DMS53 treated with DMSO at 0.1 percent for 48 hours (cell line): ENCODE measurements around the gene MYO18A.
"Not testable (repeated sequence)": the region's sequence is repeated elsewhere in the genome, so short reads cannot be mapped to it uniquely, and the experiment has no call there.

Experiments used
- DNase-seq: peaks from one replicate; lab custom pipeline; 2025; ENCODE audit not compliant: unreplicated experiment; lab: John Stamatoyannopoulos, UW

Gene MYO18A

DNA sequence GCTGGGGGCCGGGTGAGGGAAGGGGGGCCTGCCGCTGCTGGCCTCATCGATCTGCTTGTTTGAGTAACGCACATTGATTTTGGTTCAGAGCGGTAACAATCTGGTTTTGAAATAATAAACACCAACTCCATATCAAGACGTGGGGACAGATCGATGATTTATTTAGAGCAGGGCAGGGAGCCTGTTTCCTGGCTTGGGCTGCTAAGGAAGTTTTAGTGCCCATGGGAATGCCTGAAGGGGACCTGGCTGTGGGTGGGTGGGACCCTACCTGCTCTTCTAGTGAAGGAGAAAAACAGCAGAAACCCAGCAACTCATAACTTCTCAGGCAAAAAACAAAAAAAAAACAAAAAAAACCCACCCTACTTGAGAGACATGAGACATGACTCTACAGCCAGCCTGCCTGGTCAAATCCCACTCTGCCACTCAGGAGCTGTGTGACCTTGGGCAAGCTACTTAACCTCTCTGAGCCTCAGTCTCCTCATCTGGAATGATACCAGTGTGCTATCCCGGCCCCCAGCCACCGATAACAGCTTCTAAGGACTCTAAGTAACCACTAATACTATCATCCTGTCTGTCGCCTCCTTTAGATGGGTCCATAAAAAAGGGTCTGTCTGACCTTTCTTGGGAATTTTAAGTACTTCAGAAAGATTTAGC is 71.2 kb downstream of the MYO18A start:
- no peak for DNase-seq

DNA sequence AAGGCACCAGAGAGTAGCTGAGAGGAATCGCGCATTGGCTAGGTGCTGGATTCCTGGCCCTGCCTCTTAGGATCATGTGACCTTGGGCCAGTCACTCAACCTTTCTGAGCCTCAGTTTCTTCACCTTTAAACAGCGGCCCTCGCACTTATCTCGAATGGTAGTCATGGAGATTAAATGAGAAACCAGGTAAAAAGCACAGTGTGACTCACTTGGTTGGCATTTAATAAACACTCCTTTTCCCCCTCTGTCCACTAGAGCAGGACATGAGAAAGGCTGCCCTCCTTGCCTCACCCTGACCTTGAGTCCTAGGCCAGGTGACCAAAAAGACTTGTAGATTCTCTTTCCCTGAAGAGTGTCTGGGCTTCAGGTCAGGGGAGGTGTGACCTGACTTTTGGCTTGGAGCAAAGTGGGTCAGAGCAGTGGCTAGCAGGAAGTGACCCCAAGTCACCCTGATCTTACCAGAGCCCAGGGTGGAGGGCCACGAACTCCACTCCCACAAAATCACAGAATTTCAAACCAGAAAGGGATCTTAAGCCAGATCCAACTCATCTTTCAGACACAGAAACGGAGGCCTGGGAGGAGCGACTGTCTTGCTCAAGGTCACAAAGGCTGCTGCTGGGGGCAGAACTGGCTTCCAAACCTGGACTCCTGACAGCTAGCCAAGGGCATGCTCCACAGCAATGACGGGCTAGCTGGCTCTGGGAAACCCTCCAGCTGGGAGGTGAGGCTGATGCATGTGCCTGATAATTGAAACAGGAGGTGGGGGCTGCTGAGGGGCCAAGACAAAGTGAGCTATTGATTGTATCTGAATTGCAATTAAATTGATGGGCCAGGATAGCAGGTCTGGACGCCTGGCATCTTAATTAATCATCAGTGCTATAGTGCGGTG is 72.0 kb downstream of the MYO18A start:
- DNase-seq = no peak

DNA sequence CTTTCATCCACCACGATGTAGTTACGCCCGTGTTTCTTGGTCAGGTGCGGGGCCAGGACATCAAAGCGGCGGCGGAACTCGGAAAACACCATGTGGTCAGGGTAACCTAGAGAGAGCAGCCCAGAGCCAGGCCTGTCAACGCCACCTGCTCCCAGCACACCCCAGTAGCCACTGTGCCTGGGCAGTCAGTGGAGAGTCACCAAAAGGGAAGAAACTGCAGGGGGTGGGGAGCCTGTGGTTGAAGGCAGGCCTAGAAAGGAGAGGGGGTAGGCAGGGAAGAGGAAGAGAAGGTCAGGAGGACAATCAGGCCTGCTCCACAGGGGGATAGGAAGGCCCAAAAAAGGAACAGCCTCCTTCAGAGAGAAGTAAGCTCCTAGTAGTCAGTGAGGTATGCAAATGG is 73.1 kb downstream of the MYO18A start:
- DNase-seq = no peak

DNA sequence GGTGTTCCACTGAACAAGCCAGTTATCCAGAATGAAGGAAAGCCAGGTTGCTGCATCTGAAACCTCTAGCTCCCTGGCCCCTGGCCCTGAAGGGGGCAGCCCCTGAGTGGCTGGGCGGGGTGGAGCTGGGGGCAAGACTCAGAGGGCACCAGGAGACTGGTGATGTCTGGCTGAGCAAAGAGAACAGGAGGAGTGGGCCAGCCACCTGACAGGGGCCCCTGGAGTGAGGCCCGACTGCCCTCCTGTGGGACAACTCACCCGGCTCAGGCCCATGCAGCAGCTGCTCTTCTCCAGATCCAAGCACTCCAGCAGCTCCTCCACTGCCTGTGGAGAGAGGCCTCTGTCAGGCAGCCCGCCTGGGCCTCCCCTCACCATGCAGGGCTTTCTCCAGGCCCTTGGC is 76.9 kb downstream of the MYO18A start:
- no peak for DNase-seq

DNA sequence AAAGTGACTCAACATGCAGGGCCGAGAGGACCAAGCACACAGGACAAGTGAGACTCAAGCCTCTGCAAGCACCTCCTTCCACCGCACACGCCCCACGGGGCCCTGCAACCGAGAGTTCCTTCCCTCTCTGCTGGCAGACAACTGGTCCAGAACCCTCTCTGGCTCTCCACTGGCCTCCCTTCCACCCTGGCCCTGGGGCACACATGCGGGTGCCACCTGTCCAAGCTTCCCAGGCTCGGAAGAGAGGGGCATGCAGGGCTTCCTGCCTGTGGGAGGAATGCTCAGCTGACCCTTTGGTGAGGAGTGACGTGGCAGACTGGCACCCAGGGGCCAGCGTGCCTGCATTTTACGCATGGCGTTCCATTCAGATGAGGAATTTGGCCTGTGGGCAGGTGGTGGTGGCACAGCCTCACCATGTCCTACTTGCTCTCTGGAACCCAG is 77.4 kb downstream of the MYO18A start:
- DNase-seq = no peak

DNA sequence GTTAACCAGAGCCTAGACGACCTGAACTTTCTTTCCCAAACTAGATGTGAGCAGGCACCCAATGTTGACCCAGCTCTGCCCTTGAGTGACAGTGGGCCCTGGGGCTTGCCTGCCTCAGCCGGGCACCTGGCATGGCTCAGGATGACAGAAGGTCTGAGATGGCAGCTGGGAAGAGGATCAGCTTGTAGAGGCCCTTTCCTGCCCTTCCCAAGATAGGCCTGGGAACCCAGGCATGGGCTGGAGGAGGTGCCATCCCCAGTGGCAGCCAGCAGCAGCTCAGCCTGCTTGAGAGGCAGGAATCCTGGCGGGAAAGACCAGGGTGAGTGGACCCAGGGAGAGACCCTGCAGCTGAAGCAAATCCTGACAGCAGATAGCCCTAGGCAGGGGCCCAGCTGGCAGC is 78.2 kb downstream of the MYO18A start:
- DNase-seq = no peak

DNA sequence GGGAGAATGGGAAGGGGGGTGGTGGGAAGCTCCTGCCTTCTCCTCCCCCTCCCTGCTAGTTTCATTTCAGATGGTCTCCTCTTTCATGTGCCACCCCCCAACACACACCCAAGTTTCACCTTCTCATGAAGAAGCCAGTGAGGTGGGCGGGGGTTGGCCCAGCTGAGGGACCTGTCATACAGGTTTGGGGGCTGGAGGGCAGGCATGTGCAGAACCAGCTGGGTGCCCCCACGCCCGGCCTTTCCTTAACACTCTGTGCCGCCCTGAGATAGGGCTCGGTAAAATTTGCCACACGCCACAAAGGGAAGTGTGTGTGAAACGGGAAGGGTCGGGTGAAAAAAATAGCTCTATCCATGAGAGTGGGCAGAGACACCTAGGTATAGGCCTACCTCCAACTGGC is 79.9 kb downstream of the MYO18A start:
- no peak for DNase-seq

DNA sequence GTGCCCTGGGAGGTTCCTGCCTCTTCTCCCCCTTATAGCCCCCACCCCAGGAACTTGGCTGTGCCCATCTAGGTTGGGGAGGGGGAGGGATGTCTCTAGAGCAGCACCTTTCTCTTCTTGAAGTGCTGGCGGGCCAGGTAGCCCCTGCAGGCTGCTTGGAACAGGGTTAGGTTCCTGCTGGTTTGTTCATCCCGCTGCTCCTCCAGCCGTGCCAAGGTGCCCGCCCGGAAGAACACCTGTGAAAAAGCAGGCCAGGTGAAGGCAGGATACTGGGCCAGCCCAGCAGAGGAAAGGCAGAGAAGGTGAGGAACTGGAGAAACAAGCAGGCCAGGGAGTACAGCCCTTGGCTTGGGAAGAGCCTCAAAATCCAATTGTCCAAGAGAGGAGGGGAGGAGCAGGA is 80.7 kb downstream of the MYO18A start:
- DNase-seq = no peak

DNA sequence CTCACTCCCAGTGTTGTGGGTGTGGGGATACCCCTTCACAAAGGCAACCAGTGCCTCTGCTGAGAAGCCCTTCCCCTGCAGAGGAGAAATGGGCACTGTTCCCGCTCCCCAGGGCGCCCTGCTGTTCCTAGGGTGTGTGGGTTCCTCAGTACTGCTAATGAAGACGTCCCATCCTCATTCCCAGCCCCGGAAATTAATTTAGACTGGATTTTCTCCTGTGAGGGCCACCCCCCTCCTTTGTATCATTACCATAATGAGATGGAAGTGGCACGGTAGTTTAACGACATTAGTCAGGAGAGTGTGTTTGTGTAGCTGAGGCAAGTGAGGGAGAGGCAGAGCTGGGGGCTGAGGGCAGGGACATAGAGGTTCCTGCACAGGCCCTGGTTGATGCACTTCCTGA is 84.1 kb downstream of the MYO18A start:
- no peak for DNase-seq

DNA sequence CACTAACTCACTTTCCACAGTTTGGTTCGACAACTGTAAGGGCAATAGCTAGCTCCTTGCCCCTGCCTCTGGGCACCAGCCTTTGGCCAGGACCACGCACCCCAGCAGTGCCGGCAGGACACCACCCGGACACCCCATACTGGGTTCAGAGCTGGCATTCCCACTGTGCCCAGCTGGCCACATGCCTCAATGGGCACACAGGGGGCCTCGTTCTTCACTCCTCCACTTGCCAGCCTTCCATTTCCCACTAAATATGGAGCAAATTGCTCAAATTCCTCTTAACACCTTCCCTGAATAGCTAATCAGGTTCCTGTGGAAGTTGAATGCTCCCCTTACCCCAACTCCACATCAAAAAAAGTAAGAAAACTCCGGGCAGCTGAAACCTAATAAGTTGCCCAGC is 84.8 kb downstream of the MYO18A start:
- no peak for DNase-seq

DNA sequence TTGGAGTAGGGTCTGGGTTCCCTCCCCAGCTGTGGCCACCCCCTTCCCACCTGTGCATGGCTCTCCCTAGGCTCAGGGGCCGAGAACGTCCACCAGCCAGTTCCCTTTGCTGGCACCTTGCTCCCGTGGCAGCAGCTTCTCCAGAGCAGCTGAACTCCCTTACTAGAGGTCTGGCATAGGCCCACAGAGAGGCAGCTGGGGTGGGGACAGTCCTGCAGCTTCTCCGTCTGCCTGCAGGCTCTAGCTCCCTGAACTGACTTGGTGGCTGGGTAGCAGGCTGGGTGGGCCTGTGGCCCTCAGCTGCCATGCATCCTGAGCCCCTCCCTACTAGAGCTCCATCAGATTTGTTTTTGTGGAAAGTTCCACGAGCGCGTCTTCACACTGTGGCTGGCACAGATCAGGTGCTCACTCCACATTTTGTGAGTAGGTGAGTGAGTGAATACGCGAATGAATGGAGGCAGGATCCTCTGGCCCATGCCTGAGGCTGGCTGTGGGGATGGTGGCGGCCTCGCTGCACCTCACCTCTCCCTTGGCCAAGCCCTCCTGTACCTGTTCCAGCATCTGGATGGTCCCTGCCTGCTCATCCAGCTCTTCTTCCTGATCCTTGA is 86.0 kb downstream of the MYO18A start:
- no peak for DNase-seq

DNA sequence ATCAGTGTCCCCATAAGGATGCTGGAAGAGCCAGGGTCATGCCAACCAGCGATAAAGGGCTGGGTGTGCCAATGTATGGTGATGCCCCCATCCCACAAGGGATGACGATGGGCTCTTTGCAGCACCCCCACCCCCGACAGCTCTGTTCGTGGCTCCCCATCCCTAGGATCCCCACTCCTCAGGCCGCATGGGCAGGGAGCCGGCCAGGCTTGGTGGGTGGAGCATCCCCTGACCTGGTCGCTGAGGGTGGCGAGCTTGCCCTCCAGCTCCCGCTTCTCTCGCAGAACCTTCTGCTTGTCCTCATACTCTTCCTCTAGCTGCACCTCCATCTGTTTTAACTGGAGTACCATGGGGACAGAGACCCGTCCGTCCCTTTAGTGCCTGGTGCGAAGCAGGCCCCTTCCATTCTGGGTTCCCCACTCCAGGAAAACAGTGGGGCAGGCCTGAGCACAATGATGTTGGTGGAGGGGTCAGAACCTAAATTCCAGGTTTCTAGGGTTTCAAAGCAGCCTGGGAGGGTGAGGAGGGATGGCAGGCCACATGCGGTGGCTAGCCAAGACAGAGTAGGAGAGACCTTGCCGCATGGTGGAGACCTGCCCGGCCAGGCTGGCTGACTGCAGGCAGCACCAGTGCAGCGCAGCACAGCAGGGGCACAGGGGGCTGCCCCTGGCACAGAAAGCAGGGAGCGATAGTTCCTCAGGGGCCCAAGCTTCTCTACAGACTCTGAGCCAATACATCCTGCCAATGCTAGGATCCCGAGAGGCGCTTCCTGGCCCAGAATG is 86.9 kb downstream of the MYO18A start:
- DNase-seq = no peak

DNA sequence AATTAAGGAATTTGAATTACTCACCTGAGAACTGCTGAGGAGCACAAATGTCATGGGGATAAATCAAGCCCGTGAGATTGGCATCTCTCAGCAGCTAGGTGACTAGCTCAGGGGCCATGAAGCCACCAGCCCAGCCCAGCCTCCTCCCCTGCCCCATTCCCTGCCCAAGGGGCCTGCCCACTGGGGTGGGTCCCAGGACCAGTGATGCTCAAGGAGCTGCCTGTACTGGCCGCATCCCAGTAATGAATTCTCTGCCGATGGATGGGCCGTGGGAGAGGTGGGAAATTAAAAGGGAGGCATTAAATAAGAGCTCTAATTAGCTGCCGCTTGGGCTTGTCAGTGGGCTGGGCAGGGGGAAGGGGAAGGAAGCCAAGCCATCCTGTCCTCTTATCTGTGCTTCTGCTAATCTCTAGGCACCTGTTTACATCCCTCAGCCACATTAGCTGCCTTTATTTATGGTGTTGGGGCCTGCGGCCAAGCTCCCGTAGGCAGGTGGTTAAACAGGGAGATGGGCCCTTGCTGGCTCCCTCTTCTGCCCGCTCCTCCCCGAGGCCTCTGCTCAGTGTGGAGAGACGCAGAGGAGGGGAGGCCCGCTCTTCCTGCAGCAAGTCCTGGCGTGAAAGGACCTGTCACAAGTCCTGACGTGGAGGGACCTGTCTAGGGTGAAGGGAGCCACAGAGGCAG is 88.5 kb downstream of the MYO18A start:
- no peak for DNase-seq

DNA sequence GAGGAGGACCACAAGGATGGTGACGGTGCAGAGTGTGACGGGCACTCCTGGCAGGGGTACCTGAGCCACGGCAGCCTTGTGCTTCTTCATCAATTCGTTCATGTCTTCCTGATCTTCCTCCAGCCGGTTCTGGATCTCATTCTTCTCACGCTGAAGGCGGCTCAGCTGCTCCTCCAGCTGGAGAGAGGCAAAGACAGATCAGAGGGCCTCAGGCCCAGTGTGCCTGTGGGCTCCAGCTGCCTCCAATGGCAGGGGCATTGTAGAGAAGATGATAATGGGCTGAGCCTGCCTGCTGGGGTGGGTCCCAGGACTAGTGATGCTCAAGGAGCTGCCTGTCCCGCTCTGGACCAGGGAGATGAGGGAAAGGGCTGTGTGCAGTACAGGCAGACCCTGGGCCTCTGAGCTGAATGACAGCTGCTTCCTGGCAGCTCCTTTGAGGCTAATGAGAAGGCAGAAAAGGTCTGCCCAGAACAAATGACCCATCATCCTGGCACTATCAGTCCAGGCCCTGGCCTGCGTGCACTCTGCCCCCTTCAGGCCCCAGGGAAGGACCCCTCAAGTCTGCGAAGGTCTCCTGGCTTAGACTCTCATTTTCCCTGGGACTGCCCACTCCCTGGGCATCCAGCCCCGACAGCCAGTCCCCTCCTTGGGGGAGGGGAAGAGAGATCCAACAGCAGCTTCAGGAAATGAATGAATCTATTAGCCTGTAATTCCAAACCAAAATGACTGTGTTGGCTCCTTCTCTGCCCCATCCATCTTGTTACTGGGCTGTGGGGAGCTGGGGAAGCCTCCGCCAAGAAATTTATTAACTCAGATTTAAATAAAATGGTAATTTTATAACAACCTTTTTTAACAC is 89.2 kb downstream of the MYO18A start:
- no peak for DNase-seq

DNA sequence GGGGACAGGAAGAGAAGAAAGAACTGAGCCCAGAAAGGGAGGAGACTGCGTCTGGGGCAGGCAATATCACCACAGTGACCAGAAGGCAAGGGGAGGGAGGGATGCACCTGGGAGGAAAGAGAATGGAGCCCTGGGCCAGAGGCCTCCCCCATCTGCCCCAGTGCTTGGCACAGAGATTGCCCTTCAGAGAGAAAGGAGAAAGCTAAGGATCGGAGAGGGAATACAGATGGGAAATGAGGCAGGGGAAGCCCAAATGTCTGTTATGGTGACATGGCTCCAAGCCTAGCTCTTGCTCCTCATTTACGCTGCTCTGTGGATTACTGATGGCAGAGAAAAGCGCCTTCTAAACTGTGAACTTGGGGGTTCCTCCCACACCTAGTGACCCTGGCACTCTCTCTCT is 90.1 kb downstream of the MYO18A start:
- no peak for DNase-seq

DNA sequence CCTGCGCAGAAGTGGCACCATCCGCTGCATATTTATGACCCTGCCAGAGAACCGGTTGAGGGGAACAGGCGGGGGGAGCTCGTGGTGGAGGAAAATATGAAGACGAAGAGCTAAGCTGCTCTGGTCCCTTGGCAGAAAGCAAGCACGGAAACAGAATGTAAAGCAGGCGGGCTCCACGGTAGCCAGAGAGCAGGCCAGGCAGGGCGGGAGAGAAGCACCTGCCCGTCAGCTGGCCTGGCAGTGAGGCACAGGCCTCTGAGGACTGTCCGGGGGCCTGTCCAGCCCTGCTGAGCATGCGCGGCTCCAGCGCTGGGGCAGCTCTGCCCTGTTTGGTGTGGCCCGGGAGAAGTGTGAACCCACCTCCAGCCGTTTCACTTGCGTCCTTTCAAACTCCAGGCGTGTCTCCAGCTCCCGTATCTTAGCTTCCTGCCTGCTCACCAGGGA is 90.6 kb downstream of the MYO18A start:
- no peak for DNase-seq

DNA sequence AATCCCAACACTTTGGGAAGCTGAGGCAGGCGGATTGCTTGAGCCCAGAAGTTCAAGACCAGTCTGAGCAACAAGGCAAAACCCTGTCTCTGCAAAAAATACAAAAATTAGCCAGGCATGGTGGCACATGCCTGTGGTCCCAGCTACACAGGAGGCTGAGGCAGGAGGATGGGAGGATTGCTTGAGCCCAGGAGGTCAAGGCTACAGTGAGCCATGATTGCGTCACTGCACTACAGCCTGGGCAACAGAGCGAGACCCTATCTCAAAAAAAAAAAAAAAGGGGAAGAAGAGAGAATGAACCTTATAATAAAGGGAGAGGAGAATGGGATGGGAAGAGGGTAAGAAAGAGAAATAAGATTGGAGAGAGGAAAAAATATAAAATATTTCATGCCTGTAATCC is 91.4 kb downstream of the MYO18A start:
- DNase-seq = not testable (repeated sequence)

DNA sequence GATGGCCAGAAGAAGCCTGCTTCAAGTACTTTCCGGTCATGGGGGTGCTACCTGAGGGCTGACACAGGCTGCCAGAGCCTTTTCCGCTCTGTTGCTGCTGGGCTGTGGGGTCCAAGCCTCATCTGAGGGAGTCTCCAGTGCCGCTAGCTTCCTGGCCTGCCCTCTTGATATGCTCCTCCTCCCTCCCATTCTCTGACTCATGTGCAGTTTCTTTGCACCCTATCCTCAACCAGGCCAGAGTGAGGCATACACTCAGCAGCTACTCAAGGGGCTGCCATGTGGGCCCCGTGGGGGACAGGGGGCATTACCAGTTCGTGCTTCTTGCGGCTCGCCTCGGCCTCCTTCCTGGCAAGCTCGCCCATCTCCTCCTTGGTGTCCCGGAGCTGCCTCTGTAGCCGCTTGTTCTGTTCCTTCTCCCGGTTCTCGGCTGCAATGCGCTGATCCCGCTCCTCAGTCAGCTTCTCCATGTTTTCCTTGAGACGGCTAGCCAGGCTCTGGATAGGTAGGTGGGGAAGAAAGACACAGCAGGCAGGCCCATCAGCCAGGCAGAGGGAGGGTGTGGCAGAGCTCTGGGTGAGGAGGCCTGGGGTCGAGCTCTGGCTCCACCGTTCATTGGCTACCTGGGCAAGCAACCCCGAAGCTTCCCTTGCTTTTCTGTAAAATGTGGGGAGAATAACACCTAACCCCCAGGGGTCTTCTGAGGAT is 93.4 kb downstream of the MYO18A start:
- DNase-seq = no peak

DNA sequence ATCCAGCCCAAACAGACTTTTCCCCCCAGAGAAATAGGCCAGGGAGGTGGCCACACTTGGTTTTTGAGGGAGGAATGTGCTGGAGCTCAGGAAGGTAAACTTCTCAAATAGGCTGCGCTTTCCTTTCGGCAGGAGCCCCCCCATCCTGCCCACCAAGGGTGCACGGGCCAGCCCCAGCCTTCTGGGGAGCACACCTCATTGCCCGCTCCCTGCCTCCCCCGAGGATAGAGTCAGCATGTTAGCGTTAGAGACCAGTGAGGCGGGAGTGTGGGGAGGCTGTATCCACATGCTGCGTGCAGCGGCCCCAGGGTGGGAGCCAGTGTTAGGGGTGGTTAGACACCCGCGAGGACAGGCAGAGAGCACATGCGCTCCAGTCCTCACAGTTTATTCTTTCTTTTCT is 95.0 kb downstream of the MYO18A start:
- no peak for DNase-seq
